Adrenal gland (tissue), 12 donors: ENCODE measurements around the gene UBASH3B. TPM values are rescaled to one million over a fixed set of nuclear protein-coding genes. Genes with fewer than 3 reads are reported as not detected.

Experiments used
- DNase-seq, 7 donors: peaks; one replicate each; pipeline ENCODE4 v3.0.0-alpha.2; 2019 to 2020
- H3K27ac ChIP-seq, 5 donors: fragments of 200-600 bp; sonication (generic) in 4 of 5; 1 replicate in 3 of 5; 2 replicates in 2 of 5; pipeline versions ENCODE4 v1.5.1 to v1.8.0; 2016 to 2020; ENCODE audit warnings: mild to moderate bottlenecking in 1 of 5
- H3K27me3 ChIP-seq: fragments of 200-600 bp; 2 replicates; pipeline ENCODE4 v1.8.0; 2021
- H3K36me3 ChIP-seq, 2 donors: fragments of 200-600 bp; replicated peaks in 1 of 2; 1 replicate in 1 of 2; 2 replicates in 1 of 2; pipeline versions ENCODE4 v1.5.1 to v1.8.0; 2018 to 2022
- H3K4me1 ChIP-seq, 2 donors: fragments of 200-600 bp; replicated peaks in 1 of 2; 1 replicate in 1 of 2; 2 replicates in 1 of 2; pipeline versions ENCODE4 v1.5.1 to v1.8.0; 2018 to 2021
- H3K4me3 ChIP-seq, 4 donors: fragments of 200-600 bp; sonication (generic) in 3 of 4; one replicate each; pipeline ENCODE4 v1.5.1; 2016 to 2018
- H3K9me3 ChIP-seq, 3 donors: fragments of 200-600 bp; sonication (generic) in 1 of 3; replicated peaks in 1 of 3; 1 replicate in 2 of 3; 2 replicates in 1 of 3; pipeline versions ENCODE4 v1.5.1 to v1.8.0; 2016 to 2021
- POLR2A ChIP-seq, 2 donors: fragments of 450-650 bp; IDR thresholded peaks; one replicate each; pipeline ENCODE4 v1.6.1; 2017; ENCODE audit warnings: antibody characterized with exemption in 2 of 2, mild to moderate bottlenecking in 2 of 2, moderate library complexity in 1 of 2
- WGBS, 4 donors: extraction: QIAGEN DNeasy Blood & Tissue Kit in 2 of 4; methylation state at CpG; one replicate each; pipeline versions ENCODE4 v1.1.5 to v1.1.7; 2013 to 2017; 5-methylcytosine and 5-hydroxymethylcytosine counted together
- intact Hi-C, 2 donors: fragments of 100-400 bp; cut with DNase I; formaldehyde crosslinking; loops; one replicate each; pipeline versions ENCODE4 v1.14.1 to v1.15.0; 2022 to 2023
- polyA plus RNA-seq, 3 donors: library from polyadenylated mRNA; stranded (reverse); fragments of 200-250 nt in 2 of 3; fragments of 350-450 nt in 1 of 3; fragmentation: Illumina TruSeq in 1 of 3; extraction: RNeasy Lipid Tissue Mini Kit (QIAGEN cat#74804) in 1 of 3; gene quantifications; one replicate each; pipeline ENCODE4 v1.2.3, GENCODE V29; 2013 to 2014
- total RNA-seq, 9 donors: library from RNA; depleted of rRNA in 4 of 9; stranded (reverse); fragments of >200 nt in 4 of 9; fragments of 120-200 nt in 1 of 9; fragmentation: NEBNext Ultra II Directional in 1 of 9; extraction: Animal tissue kit (Norgen Biotek cat#: 25700) in 1 of 9; gene quantifications; one replicate each; pipeline versions ENCODE4 v1.1.0 to v1.2.4, GENCODE V29; 2013 to 2023
- TF ChIP-seq, protein P1 (sequence below), 6 experiments: fragments of 450-650 bp in 4 of 6; fragments of 200-600 bp in 2 of 6; sonication (generic) in 1 of 6; IDR thresholded peaks; 1 replicate in 5 of 6; 2 replicates in 1 of 6; pipeline versions ENCODE4 v1.5.1 to v1.8.0; 2016 to 2021; ENCODE audit warnings: antibody characterized with exemption in 6 of 6, mild to moderate bottlenecking in 2 of 6, moderate library complexity in 1 of 6
- donor health status: healthy with polysubstance abuse.
- donor health status: Bipolar disorder and iron deficiency.
- donor health status: DM: yes; HTN: yes; CAD: no.
- donor health status: DM: no; HTN: no; CAD: no.
- donor health status: DM: no; HTN: no; CAD: no.
- donor health status: DM: yes; HTN: yes; CAD: no.

Gene UBASH3B
- total and polyA plus RNA-seq, 12 donors, result 0.57 to 21.5 (median 5.6) TPM

DNA sequence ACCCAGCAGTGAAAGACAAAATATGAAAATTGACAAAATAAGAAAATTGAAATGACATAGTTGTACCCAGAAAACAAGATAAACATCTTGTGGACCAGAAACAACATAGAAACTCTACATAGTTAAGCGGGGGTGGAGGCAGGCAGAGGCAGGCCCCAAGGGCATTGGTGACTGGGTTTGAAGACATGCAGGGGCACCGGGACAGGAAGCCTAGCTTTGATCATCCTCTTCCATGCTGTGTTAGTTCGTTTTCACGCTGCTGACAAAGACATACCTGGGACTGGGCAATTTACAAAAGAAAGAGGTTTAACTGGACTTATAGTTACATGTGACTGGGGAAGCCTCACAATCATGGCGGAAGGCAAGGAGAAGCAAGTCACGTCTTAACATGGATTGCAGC is 149.3 kb downstream of the UBASH3B start:
- intact Hi-C loops, result loop anchor here in 1 of 2 donors (10.0 kb wide), 1 partner anchor 50 kb away; no protein-coding TSS in a partner anchor
- Histone ChIP-seq H3K27me3 (no peaks in the 10 kb centered on the region), H3K9me3 (no peaks in the 10 kb centered on the region), H3K4me1 (peaks cover 0 to 7% of the 10 kb centered on the region in 2 donors), H3K36me3 (no peaks in the 10 kb centered on the region), H3K27ac (no peak overlapping the region), H3K4me3 (no peak overlapping the region)
- TF ChIP-seq, protein P1, sequence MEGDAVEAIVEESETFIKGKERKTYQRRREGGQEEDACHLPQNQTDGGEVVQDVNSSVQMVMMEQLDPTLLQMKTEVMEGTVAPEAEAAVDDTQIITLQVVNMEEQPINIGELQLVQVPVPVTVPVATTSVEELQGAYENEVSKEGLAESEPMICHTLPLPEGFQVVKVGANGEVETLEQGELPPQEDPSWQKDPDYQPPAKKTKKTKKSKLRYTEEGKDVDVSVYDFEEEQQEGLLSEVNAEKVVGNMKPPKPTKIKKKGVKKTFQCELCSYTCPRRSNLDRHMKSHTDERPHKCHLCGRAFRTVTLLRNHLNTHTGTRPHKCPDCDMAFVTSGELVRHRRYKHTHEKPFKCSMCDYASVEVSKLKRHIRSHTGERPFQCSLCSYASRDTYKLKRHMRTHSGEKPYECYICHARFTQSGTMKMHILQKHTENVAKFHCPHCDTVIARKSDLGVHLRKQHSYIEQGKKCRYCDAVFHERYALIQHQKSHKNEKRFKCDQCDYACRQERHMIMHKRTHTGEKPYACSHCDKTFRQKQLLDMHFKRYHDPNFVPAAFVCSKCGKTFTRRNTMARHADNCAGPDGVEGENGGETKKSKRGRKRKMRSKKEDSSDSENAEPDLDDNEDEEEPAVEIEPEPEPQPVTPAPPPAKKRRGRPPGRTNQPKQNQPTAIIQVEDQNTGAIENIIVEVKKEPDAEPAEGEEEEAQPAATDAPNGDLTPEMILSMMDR (IDR thresholded peaks at IDR 0.05), result no peak
- TF ChIP-seq POLR2A (IDR thresholded peaks at IDR 0.05), result no peak
- DNase-seq, result no peak
- WGBS, 4 donors, result 87 to 89% (median 88%) methylated on average over 6 of the region's 6 CpGs

GRCh38 chr11:122807731-122808477 is 152.4 kb downstream of the UBASH3B start:
- no peak for DNase-seq
- peaks cover 0 to 7% of the 10 kb centered on the region in 2 donors for H3K4me1 ChIP-seq
- no peaks in the 10 kb centered on the region for H3K27me3 ChIP-seq
- H3K9me3 ChIP-seq, result no peaks in the 10 kb centered on the region
- H3K27ac ChIP-seq, result peak overlapping the region in 2 of 5 donors; percentile 18 to 52
- no peak overlapping the region for H3K4me3 ChIP-seq
- no peaks in the 10 kb centered on the region for H3K36me3 ChIP-seq
- intact Hi-C loops, result loop anchor here in 1 of 2 donors (10.0 kb wide), 1 partner anchor 47 kb away; no protein-coding TSS in a partner anchor
- TF ChIP-seq, protein P1 (IDR thresholded peaks at IDR 0.05), result no peak
- no peak for TF ChIP-seq POLR2A (IDR thresholded peaks at IDR 0.05)
- WGBS, 4 donors, result 78 to 85% (median 84%) methylated on average over 8 of the region's 8 CpGs

GRCh38 chr11:122808478-122808869 is 153.0 kb downstream of the UBASH3B start:
- no peak for DNase-seq
- Histone ChIP-seq H3K9me3 (no peaks in the 10 kb centered on the region), H3K27ac (peak overlapping the region in 2 of 5 donors; percentile 8 to 52), H3K36me3 (no peaks in the 10 kb centered on the region), H3K27me3 (no peaks in the 10 kb centered on the region), H3K4me1 (peaks cover 0 to 7% of the 10 kb centered on the region in 2 donors), H3K4me3 (no peak overlapping the region)
- no peak for TF ChIP-seq POLR2A (IDR thresholded peaks at IDR 0.05)
- TF ChIP-seq, protein P1 (IDR thresholded peaks at IDR 0.05), result no peak
- intact Hi-C loops, result loop anchor here in 1 of 2 donors (10.0 kb wide), 1 partner anchor 46 kb away; no protein-coding TSS in a partner anchor
- 54 to 64% (median 60%) methylated on average over 2 of the region's 2 CpGs for WGBS, 4 donors

- H3K4me3 ChIP-seq, result no peak overlapping the region
- peaks cover 0 to 7% of the 10 kb centered on the region in 2 donors for H3K4me1 ChIP-seq
- no peaks in the 10 kb centered on the region for H3K36me3 ChIP-seq
- intact Hi-C loops, result loop anchor here in 1 of 2 donors (10.0 kb wide), 1 partner anchor 45 kb away; no protein-coding TSS in a partner anchor
- TF ChIP-seq POLR2A (IDR thresholded peaks at IDR 0.05), result no peak
- TF ChIP-seq, protein P1 (IDR thresholded peaks at IDR 0.05), result no peak
- WGBS, 4 donors, result 78 to 94% (median 82%) methylated on average over 3 of the region's 3 CpGs
- H3K9me3 ChIP-seq, result no peaks in the 10 kb centered on the region
- no peak for DNase-seq
- H3K27ac ChIP-seq, result no peak overlapping the region
- H3K27me3 ChIP-seq, result no peaks in the 10 kb centered on the region
These were observed 154.3 kb downstream of the UBASH3B start for GRCh38 chr11:122809866-122810265.
